ENCODE results near the gene UNKL.

GRCh38 chr16:1425616-1426370 lies 11.3 kb upstream of the UNKL start:
- TF ChIP-seq YY1 (IDR thresholded peaks at IDR 0.05; ENCODE audit: insufficient read depth, insufficient read length) = no peak
- no peak for TF ChIP-seq SUZ12 (IDR thresholded peaks at IDR 0.05; ENCODE audit: extremely low read depth, insufficient read depth, insufficient read length)
